IPS DF 19.7 (cell line): ENCODE measurements around the gene GPC4.
"Not testable (repeated sequence)": the region's sequence is repeated elsewhere in the genome, so short reads cannot be mapped to it uniquely, and the experiment has no call there.

Source experiments
- DNase-seq: peaks from one replicate; pipeline ENCODE4 v3.0.0-alpha.2; 2013; ENCODE audit warnings: low read depth, low spot score

The GPC4 gene

GRCh38 chrX:133366735-133367134, 48.6 kb downstream of the GPC4 start:
- DNase-seq, result no peak

GRCh38 chrX:133365871-133366611, 49.2 kb downstream of the GPC4 start:
- DNase-seq, result no peak

- DNase-seq, result no peak
Measured at GRCh38 chrX:133364865-133365264, 50.4 kb downstream of the GPC4 start.

- no peak for DNase-seq
Measured at GRCh38 chrX:133364196-133364595, 51.1 kb downstream of the GPC4 start.

- DNase-seq, result no peak
Measured at GRCh38 chrX:133362538-133362937, 52.8 kb downstream of the GPC4 start.

- DNase-seq, result peak; percentile 28
Measured at GRCh38 chrX:133359466-133359865, 55.8 kb downstream of the GPC4 start.

GRCh38 chrX:133353233-133353632, 62.1 kb downstream of the GPC4 start:
- no peak for DNase-seq

- DNase-seq, result no peak
Measured at GRCh38 chrX:133350751-133351150, 64.5 kb downstream of the GPC4 start.

- DNase-seq, result no peak
Measured at GRCh38 chrX:133346026-133346425, 69.3 kb downstream of the GPC4 start.

GRCh38 chrX:133339566-133339965, 75.7 kb downstream of the GPC4 start:
- DNase-seq, result no peak

- no peak for DNase-seq
Measured at GRCh38 chrX:133337250-133337649, 78.0 kb downstream of the GPC4 start.

GRCh38 chrX:133335027-133335426, 80.3 kb downstream of the GPC4 start:
- no peak for DNase-seq

GRCh38 chrX:133333154-133333750, 82.0 kb downstream of the GPC4 start:
- no peak for DNase-seq

- no peak for DNase-seq
Measured at GRCh38 chrX:133332737-133333136, 82.6 kb downstream of the GPC4 start.

GRCh38 chrX:133330956-133331355, 84.3 kb downstream of the GPC4 start:
- DNase-seq, result no peak

- no peak for DNase-seq
Measured at GRCh38 chrX:133325422-133325821, 89.9 kb downstream of the GPC4 start.

GRCh38 chrX:133323431-133323830, 91.9 kb downstream of the GPC4 start:
- DNase-seq, result no peak

GRCh38 chrX:133322269-133322668, 93.0 kb downstream of the GPC4 start:
- not testable (repeated sequence) for DNase-seq

- no peak for DNase-seq
Measured at GRCh38 chrX:133321451-133321850, 93.8 kb downstream of the GPC4 start.

GRCh38 chrX:133314281-133314680, 101.0 kb downstream of the GPC4 start:
- DNase-seq, result no peak

- DNase-seq, result no peak
Measured at GRCh38 chrX:133308499-133308897, 106.8 kb downstream of the GPC4 start.

- no peak for DNase-seq
Measured at GRCh38 chrX:133307637-133308498, 107.4 kb downstream of the GPC4 start.
